ENCODE data around the gene VSIG4.

The VSIG4 gene

GRCh38 chrX:66018585-66019309, 21.1 kb downstream of the VSIG4 start:
- no peak overlapping the region for H3K4me3 ChIP-seq (ENCODE audit: insufficient read depth, low read depth, low read length, poor library complexity, severe bottlenecking)
- H3K27me3 ChIP-seq (replicated peaks; ENCODE audit: control insufficient read depth, insufficient read depth, low read length, poor library complexity, severe bottlenecking): no peaks in the 10 kb centered on the region
- H3K9me3 ChIP-seq (ENCODE audit: control insufficient read depth, low read length): no peaks in the 10 kb centered on the region
- no peak for DNase-seq
- H3K27ac ChIP-seq (ENCODE audit: insufficient read depth, low read length, poor library complexity, severe bottlenecking): no peak overlapping the region
- H3K36me3 ChIP-seq (ENCODE audit: control insufficient read depth, insufficient read depth, low read length): no peaks in the 10 kb centered on the region
- peaks cover 35% of the 10 kb centered on the region for H3K4me1 ChIP-seq (ENCODE audit: control insufficient read depth, insufficient read depth, low read length, poor library complexity, severe bottlenecking)

GRCh38 chrX:66017659-66018170, 22.2 kb downstream of the VSIG4 start:
- Histone ChIP-seq H3K27me3 (replicated peaks; ENCODE audit: control insufficient read depth, insufficient read depth, low read length, poor library complexity, severe bottlenecking) (no peaks in the 10 kb centered on the region), H3K36me3 (ENCODE audit: control insufficient read depth, insufficient read depth, low read length) (no peaks in the 10 kb centered on the region), H3K4me3 (ENCODE audit: insufficient read depth, low read depth, low read length, poor library complexity, severe bottlenecking) (no peak overlapping the region), H3K4me1 (ENCODE audit: control insufficient read depth, insufficient read depth, low read length, poor library complexity, severe bottlenecking) (peaks cover 38% of the 10 kb centered on the region), H3K27ac (ENCODE audit: insufficient read depth, low read length, poor library complexity, severe bottlenecking) (no peak overlapping the region), H3K9me3 (ENCODE audit: control insufficient read depth, low read length) (no peaks in the 10 kb centered on the region)
- no peak for DNase-seq

- no peaks in the 10 kb centered on the region for H3K9me3 ChIP-seq (ENCODE audit: control insufficient read depth, low read length)
- H3K4me1 ChIP-seq (ENCODE audit: control insufficient read depth, insufficient read depth, low read length, poor library complexity, severe bottlenecking): peaks cover 45% of the 10 kb centered on the region
- H3K4me3 ChIP-seq (ENCODE audit: insufficient read depth, low read depth, low read length, poor library complexity, severe bottlenecking): no peak overlapping the region
- no peak for DNase-seq
- no peaks in the 10 kb centered on the region for H3K27me3 ChIP-seq (replicated peaks; ENCODE audit: control insufficient read depth, insufficient read depth, low read length, poor library complexity, severe bottlenecking)
- no peak overlapping the region for H3K27ac ChIP-seq (ENCODE audit: insufficient read depth, low read length, poor library complexity, severe bottlenecking)
- H3K36me3 ChIP-seq (ENCODE audit: control insufficient read depth, insufficient read depth, low read length): no peaks in the 10 kb centered on the region
These were observed 22.8 kb downstream of the VSIG4 start for GRCh38 chrX:66016905-66017658.

- H3K27me3 ChIP-seq (replicated peaks; ENCODE audit: control insufficient read depth, insufficient read depth, low read length, poor library complexity, severe bottlenecking): no peaks in the 10 kb centered on the region
- no peak overlapping the region for H3K27ac ChIP-seq (ENCODE audit: insufficient read depth, low read length, poor library complexity, severe bottlenecking)
- DNase-seq: no peak
- no peaks in the 10 kb centered on the region for H3K36me3 ChIP-seq (ENCODE audit: control insufficient read depth, insufficient read depth, low read length)
- no peak overlapping the region for H3K4me3 ChIP-seq (ENCODE audit: insufficient read depth, low read depth, low read length, poor library complexity, severe bottlenecking)
- H3K4me1 ChIP-seq (ENCODE audit: control insufficient read depth, insufficient read depth, low read length, poor library complexity, severe bottlenecking): peaks cover 42% of the 10 kb centered on the region
- no peaks in the 10 kb centered on the region for H3K9me3 ChIP-seq (ENCODE audit: control insufficient read depth, low read length)
These were observed 23.8 kb downstream of the VSIG4 start for GRCh38 chrX:66015900-66016689.

- DNase-seq: no peak
- Histone ChIP-seq H3K4me1 (ENCODE audit: control insufficient read depth, insufficient read depth, low read length, poor library complexity, severe bottlenecking) (peaks cover 34% of the 10 kb centered on the region), H3K27me3 (replicated peaks; ENCODE audit: control insufficient read depth, insufficient read depth, low read length, poor library complexity, severe bottlenecking) (no peaks in the 10 kb centered on the region), H3K27ac (ENCODE audit: insufficient read depth, low read length, poor library complexity, severe bottlenecking) (no peak overlapping the region), H3K9me3 (ENCODE audit: control insufficient read depth, low read length) (no peaks in the 10 kb centered on the region), H3K4me3 (ENCODE audit: insufficient read depth, low read depth, low read length, poor library complexity, severe bottlenecking) (no peak overlapping the region), H3K36me3 (ENCODE audit: control insufficient read depth, insufficient read depth, low read length) (no peaks in the 10 kb centered on the region)
These were observed 24.6 kb downstream of the VSIG4 start for GRCh38 chrX:66015152-66015831.

- Histone ChIP-seq H3K4me3 (ENCODE audit: insufficient read depth, low read depth, low read length, poor library complexity, severe bottlenecking) (no peak overlapping the region), H3K4me1 (ENCODE audit: control insufficient read depth, insufficient read depth, low read length, poor library complexity, severe bottlenecking) (peaks cover 30% of the 10 kb centered on the region), H3K27ac (ENCODE audit: insufficient read depth, low read length, poor library complexity, severe bottlenecking) (no peak overlapping the region), H3K9me3 (ENCODE audit: control insufficient read depth, low read length) (no peaks in the 10 kb centered on the region), H3K36me3 (ENCODE audit: control insufficient read depth, insufficient read depth, low read length) (no peaks in the 10 kb centered on the region), H3K27me3 (replicated peaks; ENCODE audit: control insufficient read depth, insufficient read depth, low read length, poor library complexity, severe bottlenecking) (no peaks in the 10 kb centered on the region)
- DNase-seq: no peak
These were observed 25.3 kb downstream of the VSIG4 start for GRCh38 chrX:66014556-66014955.

GRCh38 chrX:66014084-66014483, 25.8 kb downstream of the VSIG4 start:
- peaks cover 26% of the 10 kb centered on the region for H3K4me1 ChIP-seq (ENCODE audit: control insufficient read depth, insufficient read depth, low read length, poor library complexity, severe bottlenecking)
- H3K27ac ChIP-seq (ENCODE audit: insufficient read depth, low read length, poor library complexity, severe bottlenecking): no peak overlapping the region
- no peak for DNase-seq
- H3K36me3 ChIP-seq (ENCODE audit: control insufficient read depth, insufficient read depth, low read length): no peaks in the 10 kb centered on the region
- H3K27me3 ChIP-seq (replicated peaks; ENCODE audit: control insufficient read depth, insufficient read depth, low read length, poor library complexity, severe bottlenecking): no peaks in the 10 kb centered on the region
- H3K9me3 ChIP-seq (ENCODE audit: control insufficient read depth, low read length): no peaks in the 10 kb centered on the region
- no peak overlapping the region for H3K4me3 ChIP-seq (ENCODE audit: insufficient read depth, low read depth, low read length, poor library complexity, severe bottlenecking)

- no peak overlapping the region for H3K4me3 ChIP-seq (ENCODE audit: insufficient read depth, low read depth, low read length, poor library complexity, severe bottlenecking)
- no peaks in the 10 kb centered on the region for H3K27me3 ChIP-seq (replicated peaks; ENCODE audit: control insufficient read depth, insufficient read depth, low read length, poor library complexity, severe bottlenecking)
- H3K36me3 ChIP-seq (ENCODE audit: control insufficient read depth, insufficient read depth, low read length): no peaks in the 10 kb centered on the region
- no peak overlapping the region for H3K27ac ChIP-seq (ENCODE audit: insufficient read depth, low read length, poor library complexity, severe bottlenecking)
- H3K9me3 ChIP-seq (ENCODE audit: control insufficient read depth, low read length): no peaks in the 10 kb centered on the region
- peaks cover 26% of the 10 kb centered on the region for H3K4me1 ChIP-seq (ENCODE audit: control insufficient read depth, insufficient read depth, low read length, poor library complexity, severe bottlenecking)
- DNase-seq: no peak
These were observed 26.6 kb downstream of the VSIG4 start for GRCh38 chrX:66013194-66013816.

- H3K36me3 ChIP-seq (ENCODE audit: control insufficient read depth, insufficient read depth, low read length): no peaks in the 10 kb centered on the region
- H3K9me3 ChIP-seq (ENCODE audit: control insufficient read depth, low read length): no peaks in the 10 kb centered on the region
- no peak for DNase-seq
- no peak overlapping the region for H3K4me3 ChIP-seq (ENCODE audit: insufficient read depth, low read depth, low read length, poor library complexity, severe bottlenecking)
- no peaks in the 10 kb centered on the region for H3K27me3 ChIP-seq (replicated peaks; ENCODE audit: control insufficient read depth, insufficient read depth, low read length, poor library complexity, severe bottlenecking)
- H3K27ac ChIP-seq (ENCODE audit: insufficient read depth, low read length, poor library complexity, severe bottlenecking): no peak overlapping the region
- peaks cover 26% of the 10 kb centered on the region for H3K4me1 ChIP-seq (ENCODE audit: control insufficient read depth, insufficient read depth, low read length, poor library complexity, severe bottlenecking)
These were observed 27.8 kb downstream of the VSIG4 start for GRCh38 chrX:66012094-66012534.
